Stimulated activated CD4-positive, alpha-beta T cell treated with anti-CD3 and anti-CD28 coated beads, Interleukin-2, amount 100 ng/mL, for 24 hours (primary cell): ENCODE results near the gene CFL1.

Source experiments
- DNase-seq, 2 donors: peaks; one replicate each; pipeline ENCODE4 v3.0.0-alpha.2; 2020

The CFL1 gene

DNA sequence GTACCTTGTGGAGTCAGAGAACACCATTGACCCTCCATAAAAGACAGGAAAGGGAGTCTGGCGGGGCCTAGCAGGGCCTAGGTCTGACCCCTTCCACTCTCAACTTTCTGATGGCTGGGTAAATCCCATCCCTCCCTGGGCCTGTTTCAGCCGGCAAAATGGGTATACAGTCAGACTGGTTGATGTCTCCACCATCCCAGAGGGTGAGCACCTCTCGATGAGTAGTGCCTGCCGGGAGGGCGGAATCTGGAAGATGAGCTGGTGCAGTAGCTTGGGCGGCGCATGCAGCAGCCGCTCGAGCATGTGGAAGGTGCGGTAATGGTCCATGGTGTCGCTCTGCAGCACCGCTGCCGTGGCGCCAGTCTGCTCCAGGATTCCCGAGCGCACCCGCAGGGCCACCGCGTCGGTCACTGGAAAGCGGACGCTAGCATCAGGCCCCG lies 29.8 kb upstream of the CFL1 start:
- no peak for DNase-seq

DNA sequence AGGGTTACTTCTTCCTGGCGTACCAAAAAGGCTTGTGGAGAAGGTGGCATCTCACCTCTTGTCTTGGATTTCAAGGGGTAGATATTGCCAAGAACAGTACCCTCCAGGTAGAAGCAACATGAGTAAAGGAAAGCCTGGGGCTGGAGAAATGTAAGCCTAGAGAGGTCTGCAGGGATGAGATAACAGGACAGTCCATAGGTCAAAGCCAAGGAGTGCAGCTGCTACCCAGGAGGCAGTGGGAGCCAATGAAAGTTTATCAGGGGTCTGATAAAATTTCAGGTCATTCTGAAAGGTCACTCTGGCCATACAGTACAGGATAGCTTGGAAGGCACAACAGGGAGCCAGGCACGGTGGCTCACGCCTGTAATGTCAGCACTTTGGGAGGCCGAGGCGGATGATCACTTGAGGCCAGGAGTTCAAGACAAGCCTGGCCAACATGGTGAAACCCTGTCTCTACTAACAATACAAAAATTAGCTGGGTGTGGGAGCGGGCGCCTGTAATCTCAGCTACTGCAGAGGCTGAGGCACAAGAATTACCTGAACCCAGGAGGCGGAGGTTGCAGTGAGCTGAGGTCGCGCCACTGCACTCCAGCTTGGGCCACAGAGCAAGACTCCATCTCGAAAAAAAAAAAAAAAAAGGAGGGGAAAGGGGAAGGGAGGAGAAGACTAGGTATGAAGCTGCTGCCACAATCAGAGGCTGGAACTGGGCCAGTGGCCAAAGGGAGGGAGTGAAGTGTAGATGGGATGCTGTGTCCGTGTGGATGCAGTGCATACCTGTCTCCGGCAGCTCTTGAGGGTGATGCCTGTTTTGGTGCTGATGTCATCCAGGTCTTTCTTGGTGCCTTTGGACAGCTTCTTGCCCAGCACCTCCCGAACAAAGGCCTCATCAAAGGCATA lies 29.1 kb upstream of the CFL1 start:
- no peak for DNase-seq

DNA sequence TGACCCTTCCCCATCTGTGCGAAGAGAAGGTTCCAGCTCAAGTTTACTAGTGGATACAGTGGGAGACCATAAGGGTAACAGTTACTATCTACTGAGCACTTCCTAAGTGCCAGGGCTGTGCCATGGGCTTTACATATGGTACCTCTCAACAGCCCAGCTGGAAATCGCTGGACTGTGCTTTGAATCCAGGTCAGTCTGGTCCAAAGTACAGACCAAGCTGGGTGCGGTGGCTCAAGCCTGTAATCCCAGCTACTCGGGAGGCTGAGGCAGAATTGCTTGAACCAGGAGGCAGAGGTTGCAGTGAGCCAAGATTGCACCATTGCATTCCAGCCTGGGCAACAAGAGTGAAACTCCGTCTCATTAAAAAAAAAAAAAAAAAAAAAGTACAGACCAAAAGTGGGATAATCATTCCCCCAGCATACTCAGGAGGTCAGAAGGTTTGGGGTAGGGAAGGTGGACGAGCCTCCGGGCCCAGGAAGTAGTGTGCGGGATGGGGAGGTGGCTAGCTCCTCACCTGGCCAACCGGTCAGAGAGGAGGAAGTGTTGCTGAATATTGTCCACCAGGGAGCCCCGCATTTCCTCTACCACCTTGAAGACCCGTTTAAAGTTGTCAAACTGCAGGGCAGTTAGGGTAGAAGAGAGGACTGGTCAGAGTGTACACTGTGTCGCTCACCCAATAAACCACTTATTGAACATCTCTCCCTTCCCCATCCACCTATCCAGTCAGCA lies 28.0 kb upstream of the CFL1 start:
- no peak for DNase-seq

DNA sequence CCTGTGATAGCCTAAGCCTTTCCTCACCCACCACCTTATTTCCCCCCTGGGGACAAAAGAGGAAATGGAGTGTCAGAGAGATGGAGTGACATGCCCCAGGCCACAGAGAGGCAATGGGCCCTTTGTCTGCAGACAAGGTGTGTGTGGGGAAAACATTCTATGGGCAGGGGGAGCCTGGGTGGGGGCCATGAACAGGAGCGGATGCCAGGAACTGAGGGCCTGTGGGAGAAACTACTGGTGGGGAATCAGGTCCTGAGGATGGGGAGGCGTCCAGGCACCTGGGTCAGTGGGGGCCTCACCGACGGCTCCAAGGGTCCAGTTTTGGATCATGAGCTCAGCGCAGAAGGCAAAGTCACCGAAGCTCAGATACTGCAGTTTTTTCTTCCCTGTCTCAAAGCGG lies 27.3 kb upstream of the CFL1 start:
- DNase-seq = no peak

GRCh38 chr11:65884716-65885092 lies 26.7 kb upstream of the CFL1 start:
- DNase-seq = peak; percentile 86 to 87

DNA sequence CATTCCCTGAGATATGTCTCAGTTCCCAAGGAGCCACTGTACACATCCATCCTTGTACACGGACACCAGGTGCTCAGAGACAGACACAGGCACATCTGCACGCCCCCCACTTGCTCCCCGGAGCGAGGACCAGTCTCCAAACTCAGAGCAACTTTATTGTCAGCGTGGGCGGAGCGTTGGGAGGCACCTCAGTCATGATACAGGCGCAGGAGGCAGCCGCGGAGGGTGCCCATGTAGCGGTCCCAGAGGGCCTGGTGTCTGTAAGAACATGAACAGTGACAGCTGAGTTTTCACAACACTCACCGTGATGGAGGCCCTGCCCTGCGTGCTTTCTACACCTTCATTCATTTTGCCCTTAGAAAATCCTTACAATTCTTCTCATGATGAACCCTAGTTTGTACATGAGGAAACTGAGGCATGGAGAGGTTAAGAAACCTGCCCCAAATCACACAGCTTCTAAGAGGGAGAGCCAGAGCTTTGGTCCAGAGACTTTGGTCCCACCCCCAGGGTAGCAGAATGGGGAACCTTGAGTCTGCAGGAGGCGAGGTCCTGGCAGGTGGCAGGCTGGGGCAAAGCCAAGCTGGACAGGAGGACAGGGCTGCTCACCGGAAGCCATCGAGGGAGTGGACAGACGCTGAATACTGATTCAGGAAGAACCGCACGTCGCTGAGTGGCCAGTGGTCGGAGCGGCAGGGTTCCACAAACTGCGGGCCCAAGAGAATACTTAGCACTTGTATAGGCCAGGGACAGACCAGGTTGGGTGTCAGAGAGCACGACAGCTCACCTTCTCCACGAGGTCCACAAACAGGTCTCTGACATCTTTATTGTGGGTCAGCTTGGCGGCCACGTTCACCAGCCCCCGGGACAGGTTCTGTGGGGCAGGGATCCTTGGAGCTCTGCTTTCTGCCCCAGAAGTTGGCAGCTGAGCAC lies 26.1 kb upstream of the CFL1 start:
- no peak for DNase-seq

- no peak for DNase-seq
Observed at GRCh38 chr11:65883058-65883761, 25.2 kb upstream of the CFL1 start.

DNA sequence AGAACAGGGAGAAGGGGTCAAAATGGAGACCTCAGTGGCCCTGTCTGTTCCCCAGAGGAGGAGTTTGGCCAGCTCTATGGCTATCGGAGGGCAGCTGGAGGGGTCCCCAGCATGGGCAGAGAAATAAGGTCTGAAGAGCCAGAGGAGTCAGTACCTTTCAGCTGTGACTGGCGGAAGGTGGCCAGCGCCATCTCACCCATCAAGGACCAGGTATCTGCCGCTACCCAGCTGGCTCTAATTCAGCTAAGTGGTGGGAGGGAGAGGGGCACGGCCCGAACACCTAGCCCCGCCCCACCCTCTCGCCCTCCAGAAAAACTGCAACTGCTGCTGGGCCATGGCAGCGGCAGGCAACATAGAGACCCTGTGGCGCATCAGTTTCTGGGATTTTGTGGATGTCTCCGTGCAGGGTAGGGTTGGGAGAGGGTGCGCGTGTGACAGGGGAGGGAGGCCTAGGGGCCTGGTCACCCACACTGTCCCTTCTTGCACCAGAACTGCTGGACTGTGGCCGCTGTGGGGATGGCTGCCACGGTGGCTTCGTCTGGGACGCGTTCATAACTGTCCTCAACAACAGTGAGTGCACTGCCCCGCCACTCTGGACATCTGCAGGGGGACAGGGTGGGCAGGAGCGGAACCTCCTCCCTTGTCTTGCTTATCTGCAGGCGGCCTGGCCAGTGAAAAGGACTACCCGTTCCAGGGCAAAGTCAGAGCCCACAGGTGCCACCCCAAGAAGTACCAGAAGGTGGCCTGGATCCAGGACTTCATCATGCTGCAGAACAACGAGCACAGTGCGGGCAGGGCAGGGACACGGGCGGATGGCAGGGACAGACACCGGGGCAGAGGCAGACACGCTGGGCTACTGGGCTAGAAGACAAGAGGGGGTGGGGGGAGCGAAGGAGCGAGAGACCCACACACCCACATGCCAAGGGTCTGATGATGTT lies 24.4 kb upstream of the CFL1 start:
- no peak for DNase-seq

DNA sequence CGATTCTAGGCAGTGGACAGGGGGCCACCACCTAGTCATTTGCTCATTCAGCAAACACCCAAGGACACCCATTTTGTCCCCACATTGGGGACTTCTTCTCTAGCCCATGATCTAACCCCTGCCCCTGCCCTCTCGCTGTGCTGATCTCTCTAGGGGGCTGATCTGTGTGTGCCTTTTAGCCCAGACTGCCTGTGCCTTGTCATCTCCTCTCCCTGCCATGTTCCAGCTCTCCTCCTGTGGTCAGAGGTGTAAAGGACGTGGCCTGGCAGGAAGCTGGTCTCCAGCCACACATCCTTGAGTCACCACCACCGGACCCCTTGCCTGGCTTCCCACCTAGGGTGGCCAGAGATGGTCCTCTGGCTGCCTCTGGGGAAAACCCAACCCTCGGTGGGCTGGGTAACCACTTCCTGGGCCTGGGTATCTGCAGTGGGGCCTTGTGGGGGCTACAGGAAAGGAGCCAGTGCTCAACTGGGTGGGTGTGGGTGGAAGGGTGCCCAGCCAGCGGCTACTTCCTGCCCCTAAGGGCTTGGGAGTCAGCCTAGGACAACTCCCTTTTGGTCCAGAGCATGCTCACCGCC lies 23.0 kb upstream of the CFL1 start:
- DNase-seq = no peak

GRCh38 chr11:65880027-65880426 lies 22.0 kb upstream of the CFL1 start:
- DNase-seq = no peak

- DNase-seq = no peak
Observed at GRCh38 chr11:65879617-65880016, 21.6 kb upstream of the CFL1 start, which contains the start of gene CTSW. TSS of gene CTSW (plus strand) at chr11:65879837. CDS start at chr11:65879855, 18 bp downstream.

GRCh38 chr11:65873318-65874156 lies 15.6 kb upstream of the CFL1 start:
- DNase-seq = peak; percentile 96 to 98

DNA sequence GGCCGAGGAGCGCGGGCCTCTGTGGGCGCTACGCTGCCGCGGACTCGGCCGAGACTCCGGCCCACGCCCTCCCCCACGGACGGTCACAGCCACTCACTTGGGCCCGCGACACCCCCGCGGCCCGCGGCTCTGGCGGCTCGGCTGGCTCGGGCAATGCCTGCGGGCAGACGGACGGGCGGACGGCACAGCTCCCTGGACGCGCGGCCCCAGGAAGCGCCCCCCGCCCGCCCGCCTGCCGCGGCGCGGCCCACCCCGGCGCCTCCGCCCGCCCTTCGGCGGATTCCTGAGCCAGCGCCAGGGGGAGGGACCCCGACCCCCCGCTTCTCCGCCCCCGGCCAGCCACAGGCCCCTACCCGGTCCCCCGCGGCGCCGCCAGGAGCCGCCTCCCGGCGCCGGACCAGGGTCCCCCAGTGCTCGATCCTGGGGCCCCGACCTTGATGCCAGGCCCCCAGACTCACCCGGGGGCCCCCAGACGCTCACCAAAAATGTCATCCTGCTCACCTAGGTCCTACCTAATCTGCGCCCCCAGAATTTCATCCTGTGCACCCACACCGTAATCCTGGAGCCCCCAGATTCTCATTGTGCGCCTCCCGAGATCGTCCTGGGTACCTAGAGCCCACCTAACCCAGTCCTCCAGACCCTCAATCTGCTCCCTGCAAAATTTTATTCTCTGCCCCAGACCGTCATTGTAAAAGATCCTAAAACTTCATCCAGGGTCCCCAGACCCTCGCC lies 14.8 kb upstream of the CFL1 start, which contains the start of gene EFEMP2:
TSS of gene EFEMP2 (minus strand) at position 215 of the 732 bp plus-strand sequence. CDS start 446 bp downstream, outside the sequence.
- no peak for DNase-seq

GRCh38 chr11:65871811-65872548 lies 14.0 kb upstream of the CFL1 start:
- no peak for DNase-seq

DNA sequence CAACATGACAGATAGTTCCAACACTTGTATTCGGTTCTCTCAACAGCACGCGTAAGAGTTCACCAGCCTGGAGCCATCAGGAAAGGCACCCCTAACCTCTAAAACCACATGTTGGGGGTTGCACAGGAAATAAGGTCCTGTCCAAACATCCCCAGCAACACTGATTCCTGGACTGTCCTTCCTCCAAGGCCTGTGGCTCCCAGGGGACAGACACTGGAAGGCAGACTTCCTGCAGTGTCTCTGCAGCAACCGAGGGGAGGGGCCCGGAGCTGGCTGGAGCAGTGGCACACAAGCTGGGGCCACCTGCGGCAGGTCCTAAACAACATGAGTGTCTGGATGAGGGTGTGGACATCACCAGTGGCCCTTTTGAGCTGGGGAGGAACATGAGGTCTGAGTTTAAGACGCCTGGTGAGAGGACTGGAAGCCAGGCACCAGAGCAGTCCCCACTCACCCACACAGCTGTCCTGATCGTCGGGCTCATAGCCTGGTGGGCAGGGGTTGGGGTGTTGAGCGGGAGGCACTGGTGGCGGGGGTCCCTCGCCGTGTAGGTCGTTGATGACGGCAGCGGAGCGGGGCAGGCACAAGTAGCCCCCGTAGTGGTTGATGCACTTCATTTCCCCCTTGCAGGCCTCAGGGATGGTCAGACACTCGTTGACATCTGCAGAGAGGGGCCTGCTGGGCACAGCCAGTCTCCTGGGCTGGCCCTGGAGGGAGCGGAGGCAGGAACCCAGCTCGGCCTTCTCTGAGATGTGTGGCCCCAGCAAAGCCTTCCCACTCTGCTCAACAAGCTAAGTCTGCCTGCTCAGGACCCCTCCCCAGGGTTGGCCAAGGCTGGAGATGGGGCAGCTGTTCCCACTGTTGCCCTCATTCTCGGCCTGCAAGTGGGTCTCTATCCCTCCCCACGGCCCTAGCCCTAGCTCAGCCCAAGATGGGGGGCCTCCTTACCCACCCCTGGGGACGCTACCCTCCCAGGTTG lies 13.0 kb upstream of the CFL1 start:
- no peak for DNase-seq

DNA sequence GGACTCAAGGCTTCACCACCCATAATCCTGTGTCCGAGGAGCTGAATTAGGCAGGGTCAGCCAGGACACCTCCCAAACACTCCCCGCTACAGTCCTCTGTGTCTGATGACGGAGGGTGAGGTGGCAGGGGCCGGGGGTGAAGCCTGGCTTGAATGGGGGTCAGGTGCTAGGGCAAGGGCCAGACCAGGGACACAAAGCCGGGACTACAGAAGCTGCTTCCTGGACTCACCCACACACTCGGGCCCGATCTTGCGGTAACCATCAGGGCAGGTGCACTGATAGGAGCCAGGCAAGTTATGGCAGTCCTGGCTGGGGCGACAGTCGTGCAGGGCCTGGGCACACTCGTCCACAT lies 12.3 kb upstream of the CFL1 start:
- DNase-seq = no peak
